Measurements from ENCODE around the gene VPS4B. TPM values are rescaled to one million over a fixed set of nuclear protein-coding genes. Genes with fewer than 3 reads are reported as not detected.

Gene VPS4B
- total and polyA plus RNA-seq, 2 of the 8 experiments (the other 6 are each of a cell fraction or from before 2014, with no cell fraction given) = 7.2 to 45.3 TPM

- no peak overlapping the region for H2BK20ac ChIP-seq (ENCODE audit: low read length)
- no peak overlapping the region for H3K9ac ChIP-seq (replicated peaks in 1 of 4; ENCODE audit: extremely low read depth in 1 of 4, low read depth in 3 of 4, low read length in 3 of 4)
- no peak overlapping the region for H4K5ac ChIP-seq (ENCODE audit: insufficient read length, low read depth, low read length)
- H3K4me3 ChIP-seq (ENCODE audit: extremely low read depth in 1 of 4, insufficient read depth in 2 of 4, low read depth in 3 of 4, low read length in 4 of 4) = no peak overlapping the region
- DNase-seq (ENCODE audit: low read depth in 1 of 2, low spot score in 2 of 2) = no peak
- peaks cover 3 to 48% (median 28%) of the 10 kb centered on the region in 4 experiments; a peak in 7 of 8 replicates for H3K36me3 ChIP-seq (ENCODE audit: control insufficient read depth in 2 of 4, insufficient read depth in 4 of 4, low read length in 3 of 4)
- H2BK15ac ChIP-seq (ENCODE audit: low read length) = no peak overlapping the region
- H3K4ac ChIP-seq (replicated peaks; ENCODE audit: insufficient read length, low read depth, low read length) = no peak overlapping the region
- no peaks in the 10 kb centered on the region; the same call in 1 of the 2 replicates for H3K23me2 ChIP-seq (ENCODE audit: low read depth, low read length)
- H2AFZ ChIP-seq (ENCODE audit: low read length) = no peak overlapping the region
- H2AK5ac ChIP-seq (ENCODE audit: low read depth, low read length) = no peak overlapping the region
- H2BK5ac ChIP-seq (ENCODE audit: low read depth, low read length) = no peak overlapping the region
- H3K27me3 ChIP-seq (replicated peaks in 1 of 4; ENCODE audit: control insufficient read depth in 3 of 4, extremely low read depth in 1 of 4, insufficient read depth in 3 of 4, low read length in 3 of 4) = no peaks in the 10 kb centered on the region
- H3K79me2 ChIP-seq (ENCODE audit: control insufficient read depth in 1 of 2, insufficient read depth in 2 of 2, low read length in 2 of 2) = no peaks in the 10 kb centered on the region
- no peak overlapping the region for H3K56ac ChIP-seq (replicated peaks; ENCODE audit: insufficient read length, low read depth, low read length)
- H2BK120ac ChIP-seq (replicated peaks; ENCODE audit: low read depth, low read length) = no peak overlapping the region
- H3K9me3 ChIP-seq (ENCODE audit: insufficient read depth in 2 of 2, low read depth in 1 of 2, low read length in 1 of 2) = no peaks in the 10 kb centered on the region
- ChIA-PET CTCF (ENCODE audit: partially characterized antibody) (interaction anchor here (1.2 to 9.1 kb wide), 3 partner anchors 8 to 95 kb away, joined by 4 to 96 read pairs (median 10); no protein-coding TSS in a partner anchor), POLR2A (ENCODE audit: partially characterized antibody) (no interaction called here)
- no peaks in the 10 kb centered on the region for H4K20me1 ChIP-seq (replicated peaks in 1 of 2; ENCODE audit: control insufficient read depth in 1 of 2, insufficient read depth in 2 of 2, low read length in 2 of 2)
- H3K4me2 ChIP-seq (ENCODE audit: insufficient read depth in 1 of 2, low read depth in 2 of 2, low read length in 2 of 2) = no peak overlapping the region
- H3K79me1 ChIP-seq (ENCODE audit: low read depth, low read length) = no peaks in the 10 kb centered on the region
- peaks cover 0 to 7% (median 2%) of the 10 kb centered on the region in 4 experiments; a peak in 3 of 7 replicates for H3K4me1 ChIP-seq (replicated peaks in 1 of 4; ENCODE audit: control insufficient read depth in 3 of 4, insufficient read depth in 4 of 4, low read length in 3 of 4)
- 90% methylated on average over 2 of the region's 2 CpGs; no CpG with 5 or more reads in 1 of the 2 experiments for WGBS, 2 experiments (ENCODE audit: extremely low coverage in 1 of 2, insufficient coverage in 1 of 2, insufficient read length in 1 of 2, insufficient replicate concordance in 2 of 2, low coverage in 1 of 2, low lambda C conversion rate in 2 of 2, missing lambda C conversion rate in 1 of 2)
- no peak overlapping the region for H2BK12ac ChIP-seq (ENCODE audit: low read depth, low read length)
- no peak overlapping the region for H3K18ac ChIP-seq (ENCODE audit: extremely low read depth, low read length)
- H4K91ac ChIP-seq (replicated peaks; ENCODE audit: insufficient read length, low read length) = no peak overlapping the region
- H3K14ac ChIP-seq (ENCODE audit: insufficient read length) = no peak overlapping the region
- FAIRE-seq = no peak
- H4K8ac ChIP-seq (ENCODE audit: extremely low read depth, insufficient read depth, low read length) = no peak overlapping the region
- no peak overlapping the region for H3K23ac ChIP-seq (ENCODE audit: insufficient read length)
- H3K27ac ChIP-seq (ENCODE audit: low read depth, low read length) = no peak overlapping the region
- no peak for TF ChIP-seq BRCA1 (IDR thresholded peaks at IDR 0.05; ENCODE audit: low read depth, low read length)
- no peak for TF ChIP-seq TAF7 (optimal IDR thresholded peaks at IDR 0.05; ENCODE audit: borderline replicate concordance, low read depth, low read length)
- TF ChIP-seq NANOG (IDR thresholded peaks at IDR 0.05; ENCODE audit: insufficient read depth, low read depth, low read length, poor library complexity, severe bottlenecking) = no peak
- no peak for TF ChIP-seq RBBP5 (IDR thresholded peaks at IDR 0.05; ENCODE audit: borderline replicate concordance, low read depth, low read length)
- no peak for TF ChIP-seq KDM4A (IDR thresholded peaks at IDR 0.05; ENCODE audit: low read depth, low read length, severe bottlenecking)
- TF ChIP-seq, protein P1, sequence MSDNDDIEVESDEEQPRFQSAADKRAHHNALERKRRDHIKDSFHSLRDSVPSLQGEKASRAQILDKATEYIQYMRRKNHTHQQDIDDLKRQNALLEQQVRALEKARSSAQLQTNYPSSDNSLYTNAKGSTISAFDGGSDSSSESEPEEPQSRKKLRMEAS (IDR thresholded peaks at IDR 0.05) = no peak
- TF ChIP-seq EP300 (IDR thresholded peaks at IDR 0.05; ENCODE audit: borderline replicate concordance in 1 of 2, low read depth in 2 of 2, low read length in 2 of 2) = no peak
- TF ChIP-seq JUND (IDR thresholded peaks at IDR 0.05; ENCODE audit: low read length) = no peak
- TF ChIP-seq RFX5 (IDR thresholded peaks at IDR 0.05; ENCODE audit: borderline replicate concordance, low read depth, low read length) = no peak
- TF ChIP-seq HDAC6 (IDR thresholded peaks at IDR 0.05; ENCODE audit: low read depth, low read length) = no peak
- no peak for TF ChIP-seq EZH2 (IDR thresholded peaks at IDR 0.05; ENCODE audit: low read depth, low read length, severe bottlenecking)
- TF ChIP-seq TAF1 (IDR thresholded peaks at IDR 0.05; ENCODE audit: low read depth, low read length) = no peak
- TF ChIP-seq ZNF274 (IDR thresholded peaks at IDR 0.05; ENCODE audit: borderline replicate concordance, extremely low read depth, low read length) = no peak
- no peak for TF ChIP-seq BACH1 (IDR thresholded peaks at IDR 0.05; ENCODE audit: low read length)
Observed at GRCh38 chr18:63344918-63345317, 77.4 kb downstream of the VPS4B start.

Measured in H1 (cell line).